Measurements from ENCODE around the gene SFXN2. TPM values are rescaled to one million over a fixed set of nuclear protein-coding genes. Genes with fewer than 3 reads are reported as not detected.
"Not testable (repeated sequence)": the region's sequence is repeated elsewhere in the genome, so short reads cannot be mapped to it uniquely, and the experiment has no call there.

Gene SFXN2
- total RNA-seq, 1 experiment from 2014 or later = 12.9 TPM

- no peak for TF ChIP-seq CTCF (IDR thresholded peaks at IDR 0.05; ENCODE audit: unreplicated experiment)
- no TSS peak for BruUV-seq (replicated peaks)
- no peaks in the 10 kb centered on the region for H3K4me1 Mint-ChIP-seq (ENCODE audit: insufficient read depth, unreplicated experiment)
- no peak for DNase-seq (ENCODE audit: unreplicated experiment)
- ChIA-PET POLR2A (interaction anchor here (4.0 kb wide), 1 partner anchor 8 kb away, joined by 25 read pairs; the partner anchor contains the start of gene WBP1L), CTCF (interaction anchor here (1.1 kb wide), 1 partner anchor 100 kb away, joined by 3 read pairs; no protein-coding TSS in a partner anchor)
- peaks cover 25% of the 10 kb centered on the region for H3K36me3 Mint-ChIP-seq (ENCODE audit: insufficient read depth, unreplicated experiment)
- no peak overlapping the region for H3K4me3 Mint-ChIP-seq (ENCODE audit: unreplicated experiment)
- intact Hi-C loops (cut with micrococcal nuclease) = no loop called here
- H3K27me3 Mint-ChIP-seq (ENCODE audit: insufficient read depth, unreplicated experiment) = no peaks in the 10 kb centered on the region
- H3K9me3 Mint-ChIP-seq (ENCODE audit: unreplicated experiment) = no peaks in the 10 kb centered on the region
- H3K27ac Mint-ChIP-seq (ENCODE audit: low read depth, unreplicated experiment) = peak overlapping the region; percentile 76
Observed at GRCh38 chr10:102735065-102735562, 20.7 kb downstream of the SFXN2 start.

- intact Hi-C loops (cut with micrococcal nuclease) = no loop called here
Observed at GRCh38 chr10:102738692-102739121, 24.3 kb downstream of the SFXN2 start.

GRCh38 chr10:102740229-102740628 is 25.8 kb downstream of the SFXN2 start:
- intact Hi-C loops (cut with micrococcal nuclease) = loop anchor here (5.0 kb wide), 1 partner anchor 42 kb away; no protein-coding TSS in a partner anchor
- no peak for TF ChIP-seq CTCF (IDR thresholded peaks at IDR 0.05; ENCODE audit: unreplicated experiment)
- BruUV-seq (replicated peaks) = no TSS peak
- no peaks in the 10 kb centered on the region for H3K9me3 Mint-ChIP-seq (ENCODE audit: unreplicated experiment)
- H3K36me3 Mint-ChIP-seq (ENCODE audit: insufficient read depth, unreplicated experiment) = peaks cover 21% of the 10 kb centered on the region
- no peaks in the 10 kb centered on the region for H3K27me3 Mint-ChIP-seq (ENCODE audit: insufficient read depth, unreplicated experiment)
- no peak overlapping the region for H3K4me3 Mint-ChIP-seq (ENCODE audit: unreplicated experiment)
- peaks cover 9% of the 10 kb centered on the region for H3K4me1 Mint-ChIP-seq (ENCODE audit: insufficient read depth, unreplicated experiment)
- no peak overlapping the region for H3K27ac Mint-ChIP-seq (ENCODE audit: low read depth, unreplicated experiment)
- ChIA-PET CTCF (interaction anchor here (0.6 to 1.5 kb wide), 2 partner anchors 12 to 824 kb away, joined by 3 to 4 read pairs; no protein-coding TSS in a partner anchor), POLR2A (interaction anchor here (0.9 to 1.8 kb wide), 3 partner anchors 8 to 25 kb away, joined by 3 to 6 read pairs (median 4); no protein-coding TSS in a partner anchor)
- DNase-seq (ENCODE audit: unreplicated experiment) = no peak

More at GRCh38 chr10:102738692-102739121, 24.3 kb downstream of the SFXN2 start:
- no peak for DNase-seq (ENCODE audit: unreplicated experiment)
- no peak overlapping the region for H3K27ac Mint-ChIP-seq (ENCODE audit: low read depth, unreplicated experiment)
- POLR2A ChIA-PET = no interaction called here
- H3K4me3 Mint-ChIP-seq (ENCODE audit: unreplicated experiment) = no peak overlapping the region
- no peaks in the 10 kb centered on the region for H3K27me3 Mint-ChIP-seq (ENCODE audit: insufficient read depth, unreplicated experiment)
- BruUV-seq (replicated peaks) = no TSS peak
- CTCF ChIA-PET = no interaction called here
- H3K9me3 Mint-ChIP-seq (ENCODE audit: unreplicated experiment) = no peaks in the 10 kb centered on the region
- peaks cover 6% of the 10 kb centered on the region for H3K4me1 Mint-ChIP-seq (ENCODE audit: insufficient read depth, unreplicated experiment)
- TF ChIP-seq CTCF (IDR thresholded peaks at IDR 0.05; ENCODE audit: unreplicated experiment) = no peak
- peaks cover 14% of the 10 kb centered on the region for H3K36me3 Mint-ChIP-seq (ENCODE audit: insufficient read depth, unreplicated experiment)

- Mint-ChIP-seq H3K27ac (ENCODE audit: low read depth, unreplicated experiment) (no peak overlapping the region), H3K4me1 (ENCODE audit: insufficient read depth, unreplicated experiment) (peaks cover 20% of the 10 kb centered on the region), H3K36me3 (ENCODE audit: insufficient read depth, unreplicated experiment) (peaks cover 19% of the 10 kb centered on the region), H3K4me3 (ENCODE audit: unreplicated experiment) (no peak overlapping the region), H3K27me3 (ENCODE audit: insufficient read depth, unreplicated experiment) (no peaks in the 10 kb centered on the region), H3K9me3 (ENCODE audit: unreplicated experiment) (no peaks in the 10 kb centered on the region)
- no peak for DNase-seq (ENCODE audit: unreplicated experiment)
- BruUV-seq (replicated peaks) = no TSS peak
- intact Hi-C loops (cut with micrococcal nuclease) = loop anchor here (5.0 kb wide), 1 partner anchor 41 kb away; no protein-coding TSS in a partner anchor
- TF ChIP-seq CTCF (IDR thresholded peaks at IDR 0.05; ENCODE audit: unreplicated experiment) = no peak
- ChIA-PET POLR2A (interaction anchor here (0.6 to 4.4 kb wide), 10 partner anchors 9 to 285 kb away, joined by 3 to 41 read pairs (median 6); partner anchors contain the start of genes ARL3 and SFXN2), CTCF (interaction anchor here (0.6 to 2.4 kb wide), 6 partner anchors 10 to 159 kb away, joined by 3 to 11 read pairs (median 6); partner anchors contain the start of genes ARL3 and SFXN2)
Observed at GRCh38 chr10:102741726-102742237, 27.3 kb downstream of the SFXN2 start.

GRCh38 chr10:102742313-102742712 is 27.9 kb downstream of the SFXN2 start:
- peaks cover 21% of the 10 kb centered on the region for H3K36me3 Mint-ChIP-seq (ENCODE audit: insufficient read depth, unreplicated experiment)
- not testable (repeated sequence) for DNase-seq (ENCODE audit: unreplicated experiment); H3K9me3 Mint-ChIP-seq (ENCODE audit: unreplicated experiment); H3K4me3 Mint-ChIP-seq (ENCODE audit: unreplicated experiment); H3K27ac Mint-ChIP-seq (ENCODE audit: low read depth, unreplicated experiment); BruUV-seq (replicated peaks); H3K27me3 Mint-ChIP-seq (ENCODE audit: insufficient read depth, unreplicated experiment)
- ChIA-PET CTCF (interaction anchor here (0.6 to 2.4 kb wide), 5 partner anchors 10 to 159 kb away, joined by 3 to 11 read pairs (median 8); partner anchors contain the start of genes ARL3 and SFXN2), POLR2A (interaction anchor here (0.6 to 4.4 kb wide), 6 partner anchors 9 to 285 kb away, joined by 3 to 41 read pairs (median 24); partner anchors contain the start of genes ARL3 and SFXN2)
- intact Hi-C loops (cut with micrococcal nuclease) = loop anchor here (5.0 kb wide), 1 partner anchor 40 kb away; no protein-coding TSS in a partner anchor
- peaks cover 20% of the 10 kb centered on the region for H3K4me1 Mint-ChIP-seq (ENCODE audit: insufficient read depth, unreplicated experiment)
